SHP77 (cell line): Measurements from ENCODE around the gene NTN1.

Source experiments
- DNase-seq, 2 experiments: peaks; one replicate each; lab custom pipeline; 2025; lab: John Stamatoyannopoulos, UW

Gene NTN1

DNA sequence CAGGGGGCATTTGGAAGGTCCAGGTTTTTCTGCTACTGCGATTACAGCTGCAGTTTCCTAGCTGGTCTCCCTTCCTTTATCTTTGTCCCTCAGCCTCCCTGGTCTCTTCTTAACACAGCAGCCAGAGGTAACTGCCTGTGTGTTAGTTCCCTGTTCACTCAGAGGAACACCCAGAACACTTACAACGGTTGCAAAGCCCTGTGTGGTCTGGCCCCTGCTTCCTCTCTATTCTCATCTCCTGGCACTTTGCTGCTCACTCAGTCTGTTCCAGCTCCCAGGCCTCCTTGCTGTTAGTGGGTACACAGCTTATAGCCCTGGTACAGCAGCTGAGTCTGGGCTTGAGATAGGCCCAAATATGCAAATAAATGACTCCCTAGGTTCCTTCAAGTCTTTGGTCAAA, 16.4 kb downstream of the NTN1 start:
- no peak for DNase-seq

DNA sequence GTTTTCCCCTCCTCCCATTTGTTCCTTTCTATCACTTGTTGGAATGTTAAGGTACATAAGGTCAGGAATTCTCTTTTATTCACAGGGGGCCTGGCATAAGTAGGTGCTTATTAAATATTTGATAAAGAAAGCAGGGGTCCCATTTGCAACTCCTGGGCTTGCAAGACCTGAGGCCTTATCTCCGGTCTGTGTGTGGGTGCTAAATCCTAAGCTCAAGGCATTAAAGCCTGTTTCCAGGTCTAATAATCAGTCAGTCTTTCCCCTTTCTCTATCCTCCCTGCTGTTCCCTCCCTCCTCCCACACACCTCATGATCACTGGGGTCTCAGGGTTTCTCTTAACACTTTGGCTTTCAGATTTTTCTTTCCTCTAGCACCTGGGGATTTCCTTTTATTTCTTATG, 17.1 kb downstream of the NTN1 start:
- no peak for DNase-seq

DNA sequence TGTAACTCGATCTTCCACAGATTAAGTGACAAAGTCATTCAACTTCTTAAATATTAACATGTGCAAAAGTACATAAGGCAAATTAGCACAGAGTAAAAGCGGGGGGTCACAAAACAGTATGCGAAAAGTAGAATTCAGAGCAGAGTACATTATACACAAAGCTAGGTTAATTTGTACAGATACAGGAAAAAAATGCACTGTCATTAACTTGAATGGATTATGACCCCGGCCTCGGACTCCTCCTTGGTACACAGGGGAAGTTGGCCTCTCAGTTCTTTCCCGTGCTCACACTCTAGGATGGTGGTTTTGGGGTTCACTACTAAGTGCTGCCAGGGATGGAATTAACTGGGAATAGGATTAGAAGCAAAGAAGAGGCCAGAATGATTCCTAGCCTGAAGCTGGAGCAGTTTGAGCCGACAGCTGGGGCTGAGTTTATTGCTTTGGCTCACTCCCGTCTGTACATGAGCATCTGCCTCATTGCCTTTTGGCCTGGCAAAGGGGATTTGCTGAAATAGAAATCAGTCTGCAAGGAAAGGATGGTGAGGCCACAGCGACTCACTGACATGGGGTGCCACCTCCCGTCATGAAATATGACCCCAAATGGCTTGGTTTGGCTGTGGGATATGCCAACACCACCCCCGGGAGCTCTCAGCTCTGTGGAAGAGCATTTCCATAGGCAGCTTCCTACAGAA, 23.6 kb downstream of the NTN1 start:
- no peak for DNase-seq

GRCh38 chr17:9050801-9051401, 29.6 kb downstream of the NTN1 start:
- no peak for DNase-seq

DNA sequence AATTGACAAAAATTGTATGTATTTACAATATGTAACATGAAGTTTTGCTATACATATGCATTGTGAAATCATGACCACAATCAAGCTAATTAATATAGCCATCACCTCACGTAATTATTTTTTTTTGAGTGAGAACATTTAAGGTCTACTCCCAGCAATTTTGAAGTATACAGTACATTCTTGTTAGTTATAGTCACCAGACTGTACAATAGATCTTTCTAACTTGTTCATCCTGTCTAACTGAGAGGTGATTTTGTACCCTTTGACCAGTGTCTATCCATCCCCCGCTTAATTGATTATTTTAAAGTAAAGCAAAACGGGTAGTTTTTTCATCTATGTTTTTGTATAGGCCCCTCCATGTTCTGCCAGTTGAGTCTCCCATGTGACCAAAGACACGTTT, 30.3 kb downstream of the NTN1 start:
- DNase-seq: no peak

DNA sequence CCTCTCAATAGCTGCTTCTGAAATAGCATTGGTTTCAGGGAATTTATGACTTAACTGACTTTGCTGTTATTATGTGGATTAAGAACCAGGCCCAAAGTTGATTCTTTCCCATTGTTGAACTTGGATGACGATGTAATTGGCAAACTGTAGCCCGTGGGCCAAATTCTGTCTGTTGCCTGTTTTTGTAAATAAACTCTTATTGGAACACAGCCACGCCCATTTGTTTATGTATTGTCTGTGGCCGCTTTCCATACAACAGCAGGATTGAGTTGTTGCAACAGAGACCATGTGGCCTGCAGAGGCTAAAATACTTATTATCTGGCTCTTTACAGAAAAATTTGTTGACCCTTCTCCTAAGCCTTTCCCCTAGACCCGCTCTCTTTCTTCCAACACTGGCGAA, 31.6 kb downstream of the NTN1 start:
- no peak for DNase-seq

GRCh38 chr17:9053406-9053805, 32.1 kb downstream of the NTN1 start:
- DNase-seq: no peak

DNA sequence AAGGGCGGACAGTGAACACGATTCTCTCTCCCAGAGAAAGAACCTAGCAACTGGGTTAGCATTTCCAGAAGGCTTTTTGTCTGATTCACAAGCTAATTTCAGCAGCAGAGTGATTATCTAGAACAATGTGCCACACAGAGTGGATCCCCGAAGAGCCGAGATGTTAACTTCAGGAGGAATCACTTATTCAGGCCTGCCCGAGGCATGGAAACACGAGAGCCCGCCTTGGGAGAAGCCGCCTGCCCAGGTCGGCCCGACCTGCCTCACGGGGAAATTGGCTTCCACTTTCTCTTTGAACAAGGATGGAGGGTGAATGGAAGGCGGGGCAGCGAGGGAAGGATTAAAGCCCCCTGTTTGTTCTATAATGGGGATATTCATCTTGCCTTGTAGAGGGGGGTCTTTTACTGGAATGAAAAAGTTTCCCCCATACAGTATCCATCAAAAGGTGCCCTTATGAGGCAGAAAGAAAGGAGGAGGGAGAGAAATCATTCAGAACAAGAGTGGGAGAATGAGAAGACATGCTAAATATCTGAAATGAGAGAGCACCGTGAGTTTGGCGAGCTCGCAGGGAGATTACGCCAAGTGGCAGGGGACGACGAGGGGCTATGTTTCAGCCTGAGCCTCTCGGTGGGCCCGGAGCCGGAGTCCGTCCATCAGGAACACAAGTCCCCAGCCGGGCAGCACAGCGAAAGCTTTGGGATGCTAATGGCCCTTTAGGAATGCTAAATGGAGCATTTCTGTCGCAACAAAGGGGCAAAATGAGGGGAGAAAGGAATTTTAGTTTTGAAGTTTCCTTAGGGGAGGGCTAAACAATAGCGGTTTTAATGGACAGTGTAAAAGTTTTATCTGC, 33.0 kb downstream of the NTN1 start:
- DNase-seq: no peak

DNA sequence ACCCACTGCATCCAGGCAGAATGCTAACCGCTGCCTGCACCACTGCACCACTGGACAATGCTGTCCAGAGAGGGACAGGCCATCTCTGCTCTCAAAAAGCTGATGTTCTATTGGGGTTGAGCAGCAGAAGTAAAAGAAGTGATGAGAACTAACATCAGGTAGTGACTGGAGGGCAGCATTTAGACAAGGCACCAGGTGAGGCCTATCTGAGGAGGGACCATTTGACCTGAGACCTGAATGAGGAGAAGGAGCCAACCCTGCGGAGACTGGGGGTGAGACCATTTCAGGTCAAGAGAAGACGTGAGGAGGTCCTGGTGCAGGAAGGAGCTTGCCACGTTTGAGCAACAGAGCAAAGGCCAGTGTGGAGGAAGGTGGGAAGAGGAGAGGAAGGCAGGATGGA, 34.0 kb downstream of the NTN1 start:
- no peak for DNase-seq

DNA sequence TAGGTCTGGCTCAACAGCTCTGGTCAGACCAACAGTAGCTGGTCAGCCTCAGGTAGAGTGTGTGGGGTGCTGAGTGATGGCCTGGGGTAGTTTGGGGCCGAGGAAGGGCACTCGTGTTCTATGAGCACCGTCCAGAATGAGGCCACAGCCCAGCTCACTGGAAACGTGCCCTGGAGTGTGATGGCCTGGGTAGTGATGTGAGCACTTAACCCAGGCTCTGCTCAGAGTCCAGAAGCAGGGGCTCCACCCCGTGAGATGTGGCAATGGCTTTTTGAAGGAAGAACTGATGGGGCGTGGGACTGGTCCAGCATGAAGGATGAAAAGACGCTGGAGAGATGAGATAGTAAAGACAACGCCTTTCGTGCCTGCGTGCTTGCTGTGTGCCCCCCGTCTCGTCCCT, 35.3 kb downstream of the NTN1 start:
- DNase-seq: no peak

GRCh38 chr17:9057310-9057709, 36.0 kb downstream of the NTN1 start:
- no peak for DNase-seq

- DNase-seq: no peak
Measured at GRCh38 chr17:9062399-9062902, 41.1 kb downstream of the NTN1 start.

- no peak for DNase-seq
Measured at GRCh38 chr17:9064311-9064834, 43.1 kb downstream of the NTN1 start.

- DNase-seq: no peak
Measured at GRCh38 chr17:9071016-9071415, 49.7 kb downstream of the NTN1 start.

GRCh38 chr17:9071811-9072498, 50.6 kb downstream of the NTN1 start:
- no peak for DNase-seq

- DNase-seq: no peak
Measured at GRCh38 chr17:9072696-9073339, 51.5 kb downstream of the NTN1 start.

DNA sequence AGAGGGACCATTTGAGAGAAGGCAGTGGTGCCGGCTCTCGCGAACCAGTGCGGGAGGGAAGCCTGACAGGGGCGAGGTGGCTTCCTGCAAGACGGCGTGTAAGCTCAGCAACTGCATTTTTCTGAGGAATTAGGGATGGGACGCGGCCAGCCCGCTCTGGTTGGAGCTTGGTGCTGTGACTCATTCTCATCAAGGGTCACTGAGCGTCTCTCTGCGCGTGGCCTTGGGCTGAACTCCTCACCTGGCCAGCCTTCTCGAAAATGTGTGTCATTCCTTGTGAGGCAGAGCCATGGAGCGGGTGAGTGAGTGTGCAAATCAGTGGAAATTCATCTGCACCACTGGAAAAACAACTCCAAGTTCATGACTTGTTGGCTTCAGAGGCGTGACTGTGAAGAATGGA, 52.8 kb downstream of the NTN1 start:
- no peak for DNase-seq

DNA sequence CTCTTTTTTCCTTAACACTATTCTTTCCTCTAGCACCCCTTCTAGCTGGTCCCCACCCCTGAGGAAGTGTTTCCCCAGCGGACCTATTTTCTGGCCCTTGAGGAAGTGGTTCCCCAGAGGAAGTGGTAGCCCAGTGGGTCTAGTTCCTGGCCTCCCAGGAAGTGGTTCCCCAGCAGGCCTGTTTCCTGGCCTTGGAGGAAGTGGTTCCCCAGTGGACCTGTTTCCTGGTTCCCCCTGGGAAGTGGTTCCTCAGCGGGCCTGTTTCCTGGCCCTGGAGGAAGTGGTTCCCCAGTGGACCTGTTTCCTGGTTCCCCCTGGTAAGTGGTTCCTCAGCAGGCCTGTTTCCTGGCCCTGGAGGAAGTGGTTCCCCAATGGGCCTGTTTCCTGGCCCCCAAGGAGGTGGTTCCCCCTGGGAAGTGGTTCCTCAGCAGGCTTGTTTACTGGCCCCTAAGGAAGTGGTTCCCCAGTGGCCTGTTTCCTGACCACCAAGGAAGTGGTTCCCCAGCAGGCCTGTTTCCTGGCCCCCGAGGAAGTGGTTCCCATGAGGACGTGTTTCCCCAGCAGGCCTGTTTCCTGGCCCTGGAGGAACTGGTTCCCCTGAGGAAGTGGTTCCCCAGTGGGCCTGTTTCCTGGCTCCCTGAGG, 58.3 kb downstream of the NTN1 start:
- DNase-seq: no peak

GRCh38 chr17:9080296-9080914, 59.1 kb downstream of the NTN1 start:
- no peak for DNase-seq

- DNase-seq: no peak
Measured at GRCh38 chr17:9080983-9081382, 59.7 kb downstream of the NTN1 start.

DNA sequence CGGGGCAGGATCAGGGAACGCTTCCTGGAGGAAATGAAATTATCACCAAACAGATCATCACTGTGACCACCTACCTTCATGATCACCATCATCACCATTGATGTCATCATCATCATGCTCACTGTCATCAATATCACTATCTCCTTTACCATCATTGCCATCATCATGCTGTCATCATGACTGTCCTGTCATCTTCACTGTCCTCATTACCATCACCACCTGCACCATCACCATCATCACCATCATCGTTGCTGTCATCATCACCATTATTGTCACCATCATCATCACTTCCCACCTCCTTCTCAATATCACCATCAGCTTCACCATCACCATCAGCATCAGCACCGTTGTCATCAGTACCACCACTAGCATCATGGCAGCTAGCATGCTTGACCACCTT, 65.3 kb downstream of the NTN1 start:
- DNase-seq: no peak
